Amygdala (tissue), 56 donors: ENCODE data around the gene NAV2.

Experiments
- DNase-seq, 56 donors: peaks; one replicate each; lab custom pipeline; 2025; lab: John Stamatoyannopoulos, UW

NAV2 gene

DNA sequence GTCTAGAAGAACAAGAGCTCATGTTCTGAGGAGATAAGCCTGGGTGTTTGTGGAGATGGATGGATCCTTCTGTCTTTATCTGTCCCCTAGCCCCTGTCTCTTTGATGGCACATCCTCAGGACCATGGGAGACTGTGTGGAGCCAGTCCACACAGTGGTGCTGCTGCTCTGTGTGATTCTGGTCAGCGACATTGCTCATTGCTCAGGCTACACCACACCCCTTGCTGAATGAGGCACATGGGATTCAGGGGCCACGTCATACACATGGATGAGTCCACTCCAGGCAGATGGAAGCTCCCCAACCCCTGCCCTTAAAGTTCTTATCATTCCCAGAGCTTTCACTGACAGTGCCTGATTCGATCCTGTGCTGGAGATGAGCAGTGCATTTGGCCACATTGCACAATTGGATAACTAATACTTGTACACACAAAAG lies 222.2 kb downstream of the NAV2 start:
- DNase-seq, result peak in 2 of 56 donors; percentile 16 to 28

- DNase-seq, result no peak
These were observed 222.9 kb downstream of the NAV2 start for GRCh38 chr11:19935507-19935906.

DNA sequence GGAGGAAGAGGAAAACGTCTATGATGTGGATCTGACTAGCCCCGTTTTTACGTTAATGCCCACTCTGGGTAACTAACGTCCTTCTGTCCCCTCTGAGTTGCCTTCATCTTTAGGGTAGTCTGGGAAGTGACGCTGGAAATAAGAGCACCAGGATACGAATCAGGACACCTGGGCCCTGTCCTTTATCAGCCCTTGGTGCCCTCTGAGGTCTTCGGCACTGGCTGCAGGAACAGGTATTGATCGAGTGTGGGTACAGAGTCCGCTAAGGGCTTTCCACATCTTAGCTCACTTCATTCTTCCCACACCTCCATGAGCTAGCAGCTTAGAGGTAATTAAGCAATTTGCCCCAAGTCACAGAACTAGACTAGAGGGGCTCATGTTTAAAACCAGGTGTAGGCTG lies 223.8 kb downstream of the NAV2 start:
- no peak for DNase-seq

DNA sequence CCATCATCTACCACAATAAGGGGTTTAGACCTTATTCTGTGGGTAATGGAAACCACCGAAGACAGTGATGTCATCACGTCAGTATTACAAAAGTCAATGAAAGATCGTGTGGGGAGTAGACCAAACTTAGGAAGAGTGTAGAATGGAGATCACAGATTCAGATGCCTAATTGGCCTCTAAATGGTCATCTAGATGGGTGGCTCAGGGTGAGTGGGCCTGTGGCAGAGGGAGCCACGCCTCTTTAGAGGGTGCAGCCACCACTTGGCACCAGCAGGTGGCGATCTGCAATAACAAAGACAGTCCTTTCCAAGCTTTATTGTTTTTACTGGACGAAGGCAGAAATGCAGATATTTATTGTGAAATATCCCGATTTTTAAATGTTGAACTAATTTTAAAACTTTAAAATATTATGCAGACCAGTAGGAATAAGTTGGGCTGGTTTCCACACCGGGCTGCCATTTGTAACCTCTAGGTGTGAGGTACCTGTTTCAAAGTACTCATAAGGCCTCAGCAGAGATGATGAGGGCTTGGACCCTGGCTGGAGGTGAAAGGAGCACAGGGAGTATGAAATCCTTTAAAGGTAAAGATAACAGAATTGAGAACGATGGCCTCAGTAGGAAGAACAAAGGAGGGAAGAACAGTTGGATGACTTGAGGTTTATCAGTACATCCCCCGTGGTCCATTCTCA lies 225.7 kb downstream of the NAV2 start:
- peak in 5 of 56 donors; percentile 8 to 42 (median 24) for DNase-seq

- no peak for DNase-seq
These were observed 226.2 kb downstream of the NAV2 start for GRCh38 chr11:19938866-19939265.

DNA sequence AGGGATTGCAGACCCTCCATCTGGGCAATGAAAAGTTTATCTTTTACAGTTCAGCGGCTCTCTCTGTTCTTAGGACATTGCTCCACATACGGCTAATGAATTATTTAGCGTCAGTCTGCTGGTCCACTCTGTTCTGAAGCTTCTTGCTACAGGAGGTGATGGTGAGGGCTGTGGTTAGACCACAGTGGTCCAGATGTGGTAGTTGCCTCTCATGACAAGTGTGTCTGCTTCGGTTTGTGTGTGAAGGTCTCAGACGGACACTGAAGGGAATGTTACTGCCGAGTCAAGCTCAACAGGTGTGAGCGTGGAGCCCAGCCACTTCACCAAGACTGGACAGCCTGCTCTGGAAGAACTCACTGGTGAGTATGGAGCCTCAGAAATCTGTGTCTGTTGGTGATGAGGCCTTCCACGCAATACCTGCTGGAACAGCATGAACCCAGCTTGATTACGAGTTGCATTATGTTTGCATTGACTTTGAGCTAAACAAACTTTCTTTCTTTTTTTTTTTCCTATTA lies 226.8 kb downstream of the NAV2 start:
- no peak for DNase-seq

DNA sequence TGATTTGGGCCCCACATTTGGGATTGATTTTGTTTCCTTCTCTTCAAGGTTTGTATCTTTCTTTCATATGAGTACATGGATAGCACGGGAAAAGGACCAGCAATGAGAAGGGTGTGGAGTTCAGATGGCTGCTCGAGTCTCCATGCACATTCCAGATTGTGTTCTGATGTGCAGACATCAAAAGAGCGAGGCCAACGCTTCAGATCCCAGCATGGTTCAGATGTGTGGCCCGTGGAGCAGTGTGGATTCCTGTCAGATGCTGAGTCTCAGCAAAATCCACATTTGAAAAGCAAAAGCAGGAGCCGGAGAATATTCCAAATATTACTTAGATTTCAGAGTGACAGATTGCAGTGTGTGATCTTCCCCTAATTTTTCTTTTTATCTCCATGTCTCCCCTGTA lies 228.2 kb downstream of the NAV2 start:
- no peak for DNase-seq

GRCh38 chr11:19946681-19947080 lies 234.0 kb downstream of the NAV2 start:
- no peak for DNase-seq

DNA sequence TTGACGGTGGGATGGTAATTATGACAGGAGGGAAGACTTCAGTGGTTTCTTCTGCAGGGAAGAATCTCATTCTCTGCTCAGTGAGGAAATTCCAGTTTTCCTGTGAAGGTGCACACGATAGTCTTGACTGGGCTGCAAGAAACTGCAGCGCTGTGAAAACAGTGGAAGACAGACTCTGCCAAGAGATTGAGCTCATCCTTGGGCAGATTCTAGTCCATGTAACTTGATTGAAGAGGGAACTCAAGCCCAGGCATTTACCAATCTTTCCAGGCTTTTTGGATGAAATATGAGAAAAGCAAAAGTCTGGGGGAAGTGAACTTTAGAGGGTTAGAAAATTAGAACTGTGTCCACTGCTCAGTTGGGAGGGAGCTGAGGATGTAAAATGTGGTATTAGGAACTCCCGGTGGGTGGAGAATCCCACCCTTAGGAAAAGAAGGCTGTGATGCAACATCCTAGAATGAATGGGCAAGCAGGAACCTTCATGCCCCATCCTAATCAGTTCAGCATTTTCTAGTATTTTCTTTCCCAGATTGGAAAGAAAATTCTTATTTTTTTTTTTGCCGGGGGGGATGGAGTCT lies 235.0 kb downstream of the NAV2 start:
- DNase-seq, result no peak

DNA sequence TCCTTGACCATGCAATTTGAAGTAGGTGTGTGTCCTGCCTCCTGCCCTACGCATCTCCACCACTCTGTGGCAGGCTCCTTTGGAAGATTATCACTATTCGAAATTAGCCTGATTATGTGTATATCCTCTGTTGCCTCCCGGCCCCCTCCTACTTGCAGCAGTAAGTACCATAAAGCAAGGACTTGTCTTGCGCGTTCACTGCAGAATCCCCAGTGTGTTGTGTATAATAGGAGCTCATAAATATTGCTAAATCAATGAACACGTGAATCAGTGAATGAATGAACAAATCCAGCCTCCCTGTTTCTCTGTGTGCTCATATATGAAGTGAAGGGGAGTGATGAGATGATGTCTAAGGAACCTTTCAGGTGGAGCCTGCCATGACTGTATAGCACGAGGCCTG lies 237.0 kb downstream of the NAV2 start:
- no peak for DNase-seq

DNA sequence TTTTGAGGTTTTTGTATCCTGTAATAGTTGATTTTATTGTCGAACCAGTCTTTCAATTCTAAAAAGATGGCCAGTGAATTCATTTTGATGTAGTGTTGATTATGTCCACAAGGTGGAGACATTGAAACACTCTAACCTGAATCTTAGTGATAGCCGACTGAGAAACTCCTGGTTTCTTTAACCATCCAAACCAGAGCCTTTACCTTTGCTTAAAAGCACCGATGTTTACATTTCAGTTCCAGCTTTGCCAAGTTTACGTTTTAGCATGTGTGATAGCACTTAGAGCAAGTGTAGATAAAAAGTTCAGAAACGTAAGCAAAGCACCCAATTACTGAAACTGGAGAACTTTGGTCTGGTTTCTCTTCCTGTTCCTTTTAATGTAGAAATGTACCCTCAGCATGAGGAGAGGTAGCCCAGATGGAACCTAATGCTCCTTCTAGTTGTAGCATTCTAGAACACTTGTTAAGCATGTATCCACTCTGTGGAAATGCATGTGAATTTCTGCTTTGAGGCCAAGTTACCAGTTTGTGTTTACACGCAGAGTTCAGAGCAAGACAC lies 239.0 kb downstream of the NAV2 start:
- peak in 1 of 56 donors; percentile 72 for DNase-seq

- DNase-seq, result no peak
These were observed 239.5 kb downstream of the NAV2 start for GRCh38 chr11:19952116-19952605.

DNA sequence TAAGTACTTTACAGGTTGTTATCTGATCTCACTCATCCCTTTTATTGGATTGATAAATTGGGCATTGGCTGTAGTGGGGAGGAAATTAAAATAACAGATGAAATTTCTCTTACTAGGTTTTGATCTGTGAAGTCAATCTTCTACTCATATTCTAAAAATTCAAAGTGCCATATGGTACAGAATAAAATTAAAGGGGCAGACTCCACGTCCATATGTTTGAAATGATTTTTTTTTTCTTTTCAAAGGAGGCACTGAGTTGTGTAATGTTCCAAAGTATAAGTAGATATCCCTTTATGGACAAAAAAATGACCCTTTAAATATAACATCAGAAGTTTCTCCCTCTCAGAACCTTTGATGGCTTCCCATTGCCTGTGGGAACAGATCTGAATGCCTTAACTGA lies 240.3 kb downstream of the NAV2 start:
- no peak for DNase-seq

GRCh38 chr11:19953336-19953735 lies 240.7 kb downstream of the NAV2 start:
- DNase-seq, result no peak

GRCh38 chr11:19953909-19954308 lies 241.3 kb downstream of the NAV2 start:
- DNase-seq, result peak in 21 of 56 donors; percentile 10 to 65 (median 34)

DNA sequence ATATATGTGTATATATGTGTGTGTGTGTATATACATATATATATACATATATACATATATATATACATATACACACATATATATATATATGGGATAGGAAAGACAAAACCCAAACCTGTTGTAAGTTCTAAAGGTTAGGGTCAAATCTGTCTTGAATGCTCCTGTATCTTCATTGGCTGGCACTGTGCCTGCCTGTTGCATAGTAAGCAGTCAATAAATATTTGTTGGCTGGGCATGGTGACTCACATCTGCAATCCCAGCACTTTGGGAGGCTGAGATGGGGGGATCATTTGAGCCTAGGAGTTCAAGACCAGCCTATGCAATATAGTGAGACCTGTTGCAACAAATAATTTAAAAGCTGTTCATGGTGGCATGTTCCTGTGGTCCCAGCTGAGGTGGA lies 242.3 kb downstream of the NAV2 start:
- no peak for DNase-seq

DNA sequence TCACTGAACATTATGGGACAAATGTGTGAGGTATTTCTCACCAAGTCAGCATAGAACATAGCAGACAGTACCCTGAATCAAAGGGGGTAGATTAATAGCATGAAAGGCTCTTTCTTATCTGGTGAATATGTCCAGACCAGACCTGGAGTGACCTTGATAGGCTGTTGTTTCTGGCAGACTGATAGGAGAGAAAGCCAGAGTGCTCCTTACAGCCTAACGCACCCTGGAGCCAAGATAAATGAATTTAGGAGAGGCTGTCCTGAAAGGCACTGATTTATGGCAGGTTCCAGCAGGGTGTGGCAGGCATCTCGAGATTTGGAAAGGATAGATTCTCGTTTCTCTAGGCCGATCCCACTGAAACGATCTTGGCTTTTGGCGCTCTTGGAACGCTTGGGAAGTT lies 243.0 kb downstream of the NAV2 start:
- DNase-seq, result no peak

DNA sequence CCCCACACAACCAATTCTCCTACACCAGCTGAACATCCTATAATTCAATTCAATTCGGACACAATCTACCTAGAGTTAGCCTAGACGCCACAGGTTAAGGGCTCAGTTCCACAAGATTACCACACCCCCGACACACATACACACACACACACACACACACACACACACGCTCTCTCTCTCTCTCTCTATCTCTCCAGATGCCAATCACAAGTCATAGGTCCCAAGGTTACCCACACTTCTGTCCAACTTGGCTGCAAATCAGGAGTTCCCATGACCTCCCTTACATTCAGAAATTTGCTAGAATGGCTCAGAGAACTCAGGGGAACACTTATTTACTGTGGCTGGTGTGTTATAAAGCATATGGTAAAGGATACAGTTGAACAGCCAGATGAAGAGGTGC lies 243.6 kb downstream of the NAV2 start:
- DNase-seq, result no peak

- no peak for DNase-seq
These were observed 244.8 kb downstream of the NAV2 start for GRCh38 chr11:19957294-19957943.

DNA sequence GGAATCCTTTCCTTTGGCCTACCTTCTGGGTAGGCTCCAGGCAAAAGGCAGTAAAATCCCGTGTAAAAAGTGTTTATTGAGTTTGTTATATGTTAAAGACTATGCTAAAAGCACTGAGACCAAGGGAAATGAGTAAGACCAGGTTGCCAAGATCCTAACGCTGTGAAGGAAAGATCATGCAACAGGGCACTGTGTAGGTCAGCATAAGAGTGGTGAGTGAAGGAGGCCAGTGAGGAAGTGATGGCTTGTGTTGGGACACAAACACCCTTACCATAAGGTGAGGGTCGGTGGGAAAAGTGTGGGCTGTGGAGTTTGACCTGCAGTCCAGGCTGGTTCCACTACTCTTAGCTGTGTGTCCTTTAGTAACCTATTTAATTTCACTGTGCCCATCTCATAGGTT lies 245.6 kb downstream of the NAV2 start:
- DNase-seq, result no peak

GRCh38 chr11:19959210-19959609 lies 246.6 kb downstream of the NAV2 start:
- DNase-seq, result no peak
